ENCODE measurements around the gene ZNF429.
A peak's percentile ranks its signal among the peaks of the same experiment; 100 is the strongest.
"Not testable (repeated sequence)": the region's sequence is repeated elsewhere in the genome, so short reads cannot be mapped to it uniquely, and the experiment has no call there.

The ZNF429 gene

GRCh38 chr19:21505459-21506451 is at the start of gene ZNF429:
TSS of gene ZNF429 (plus strand) at chr19:21505602. CDS start at chr19:21505772, 170 bp downstream.
- peak; percentile 64 for DNase-seq (ENCODE audit: low read depth, low spot score)

- DNase-seq (ENCODE audit: low read depth, low spot score), result no peak
These were observed 44.7 kb upstream of the ZNF429 start for GRCh38 chr19:21460686-21461085.

- no peak for DNase-seq (ENCODE audit: low read depth, low spot score)
These were observed 42.9 kb upstream of the ZNF429 start for GRCh38 chr19:21462540-21462939.

- DNase-seq (ENCODE audit: low read depth, low spot score), result peak; percentile 83
These were observed 41.8 kb upstream of the ZNF429 start for GRCh38 chr19:21463449-21464105.

- no peak for DNase-seq (ENCODE audit: low read depth, low spot score)
These were observed 38.8 kb upstream of the ZNF429 start for GRCh38 chr19:21466627-21467026.

GRCh38 chr19:21468791-21469190 is 36.6 kb upstream of the ZNF429 start:
- no peak for DNase-seq (ENCODE audit: low read depth, low spot score)

- no peak for DNase-seq (ENCODE audit: low read depth, low spot score)
These were observed 32.9 kb upstream of the ZNF429 start for GRCh38 chr19:21472507-21472906.

- DNase-seq (ENCODE audit: low read depth, low spot score), result no peak
These were observed 30.7 kb upstream of the ZNF429 start for GRCh38 chr19:21474671-21475181.

GRCh38 chr19:21482361-21482760 is 23.0 kb upstream of the ZNF429 start:
- DNase-seq (ENCODE audit: low read depth, low spot score), result not testable (repeated sequence)

GRCh38 chr19:21482863-21483276 is 22.5 kb upstream of the ZNF429 start:
- no peak for DNase-seq (ENCODE audit: low read depth, low spot score)

GRCh38 chr19:21483589-21484170 is 21.7 kb upstream of the ZNF429 start:
- DNase-seq (ENCODE audit: low read depth, low spot score), result peak; percentile 54

GRCh38 chr19:21484631-21485030 is 20.8 kb upstream of the ZNF429 start:
- DNase-seq (ENCODE audit: low read depth, low spot score), result no peak

- DNase-seq (ENCODE audit: low read depth, low spot score), result no peak
These were observed 19.5 kb upstream of the ZNF429 start for GRCh38 chr19:21485926-21486325.

- DNase-seq (ENCODE audit: low read depth, low spot score), result no peak
These were observed 17.4 kb upstream of the ZNF429 start for GRCh38 chr19:21487969-21488368.

GRCh38 chr19:21491146-21491545 is 14.3 kb upstream of the ZNF429 start:
- DNase-seq (ENCODE audit: low read depth, low spot score), result no peak

GRCh38 chr19:21492947-21493906 is 12.2 kb upstream of the ZNF429 start:
- no peak for DNase-seq (ENCODE audit: low read depth, low spot score)

- DNase-seq (ENCODE audit: low read depth, low spot score), result no peak
These were observed 8.5 kb upstream of the ZNF429 start for GRCh38 chr19:21496876-21497275.

GRCh38 chr19:21498651-21499050 is 6.8 kb upstream of the ZNF429 start:
- DNase-seq (ENCODE audit: low read depth, low spot score), result no peak

GRCh38 chr19:21508198-21508597 is 2.8 kb downstream of the ZNF429 start:
- DNase-seq (ENCODE audit: low read depth, low spot score), result no peak

- not testable (repeated sequence) for DNase-seq (ENCODE audit: low read depth, low spot score)
These were observed 5.7 kb downstream of the ZNF429 start for GRCh38 chr19:21511058-21511457.

- not testable (repeated sequence) for DNase-seq (ENCODE audit: low read depth, low spot score)
These were observed 7.2 kb downstream of the ZNF429 start for GRCh38 chr19:21512609-21513008.
